AG09319 (cell line): ENCODE results near the gene SPTBN1.
A peak's percentile ranks its signal among the peaks of the same experiment; 100 is the strongest.

Experiments
- DNase-seq: peaks from one replicate; pipeline ENCODE4 v3.0.0-alpha.2; 2010; ENCODE audit warnings: low read depth; ENCODE audit errors: extremely low read depth
- CTCF ChIP-seq: IDR thresholded peaks from 2 replicates; pipeline ENCODE4 v1.5.1; 2011; ENCODE audit warnings: low read depth, mild to moderate bottlenecking, inconsistent platforms, low read length, moderate library complexity

The SPTBN1 gene

DNA sequence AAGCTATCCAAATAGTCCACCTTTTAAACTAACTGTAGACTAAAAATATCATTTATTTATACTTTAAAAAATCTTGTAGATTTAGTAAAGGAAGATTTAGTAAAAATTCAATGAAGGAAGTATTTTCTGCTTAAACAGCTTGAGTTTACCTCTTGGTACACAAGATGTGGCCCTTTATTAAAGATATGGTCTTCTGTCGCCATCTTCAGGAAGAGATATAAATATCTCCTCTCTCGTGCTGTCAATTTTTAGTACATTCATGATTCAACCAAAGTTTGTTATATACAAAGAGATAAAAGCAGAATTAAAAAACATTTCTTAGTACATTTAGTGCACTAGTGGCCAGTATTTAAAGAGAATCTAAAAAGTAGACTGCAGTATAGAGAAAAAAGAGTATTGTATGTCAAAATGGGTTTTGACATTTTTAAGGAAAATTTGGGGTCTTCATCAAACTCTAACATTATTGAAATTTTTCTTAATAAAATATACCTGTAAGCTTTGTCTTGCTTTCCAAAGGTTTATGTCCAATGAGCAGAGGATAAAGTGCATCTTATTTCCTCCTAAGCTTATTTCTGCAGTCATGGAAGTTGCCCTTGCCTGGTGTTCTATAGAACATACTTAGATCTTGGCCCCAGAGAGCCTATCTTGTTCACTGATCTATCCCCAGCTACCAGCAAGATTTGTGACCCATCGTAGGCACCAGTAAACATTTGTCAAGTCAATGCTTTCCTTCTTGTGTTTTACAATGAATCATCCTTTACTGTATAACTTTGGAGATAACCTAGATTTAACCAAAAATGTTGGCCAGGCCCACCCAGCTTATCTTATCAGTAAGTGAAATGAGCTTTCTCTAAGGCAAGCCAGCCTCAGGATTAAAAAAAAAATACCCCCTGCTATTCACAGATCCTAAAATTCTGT, 248.8 kb downstream of the SPTBN1 start:
- no peak for DNase-seq
- peak; percentile 46 for TF ChIP-seq CTCF

DNA sequence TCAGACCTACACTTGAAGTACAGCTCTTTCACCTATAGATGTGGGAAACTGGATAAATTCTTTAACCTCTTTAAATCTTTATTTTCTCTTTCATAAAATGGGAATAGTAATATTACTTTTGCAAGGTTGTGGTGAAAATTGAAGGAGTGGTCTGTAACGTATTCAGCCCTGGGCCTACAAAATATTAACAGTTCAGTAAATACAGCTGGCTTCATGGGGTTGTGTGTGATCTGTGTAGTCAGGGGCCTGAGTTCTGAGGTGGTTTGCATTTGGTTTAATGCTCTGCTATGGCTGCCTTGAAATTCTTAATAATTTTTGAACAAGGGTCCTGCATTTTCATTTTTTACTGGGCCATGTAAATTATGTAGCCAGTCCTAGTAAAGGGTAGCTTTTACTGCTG, 250.5 kb downstream of the SPTBN1 start:
- no peak for TF ChIP-seq CTCF
- DNase-seq = no peak

DNA sequence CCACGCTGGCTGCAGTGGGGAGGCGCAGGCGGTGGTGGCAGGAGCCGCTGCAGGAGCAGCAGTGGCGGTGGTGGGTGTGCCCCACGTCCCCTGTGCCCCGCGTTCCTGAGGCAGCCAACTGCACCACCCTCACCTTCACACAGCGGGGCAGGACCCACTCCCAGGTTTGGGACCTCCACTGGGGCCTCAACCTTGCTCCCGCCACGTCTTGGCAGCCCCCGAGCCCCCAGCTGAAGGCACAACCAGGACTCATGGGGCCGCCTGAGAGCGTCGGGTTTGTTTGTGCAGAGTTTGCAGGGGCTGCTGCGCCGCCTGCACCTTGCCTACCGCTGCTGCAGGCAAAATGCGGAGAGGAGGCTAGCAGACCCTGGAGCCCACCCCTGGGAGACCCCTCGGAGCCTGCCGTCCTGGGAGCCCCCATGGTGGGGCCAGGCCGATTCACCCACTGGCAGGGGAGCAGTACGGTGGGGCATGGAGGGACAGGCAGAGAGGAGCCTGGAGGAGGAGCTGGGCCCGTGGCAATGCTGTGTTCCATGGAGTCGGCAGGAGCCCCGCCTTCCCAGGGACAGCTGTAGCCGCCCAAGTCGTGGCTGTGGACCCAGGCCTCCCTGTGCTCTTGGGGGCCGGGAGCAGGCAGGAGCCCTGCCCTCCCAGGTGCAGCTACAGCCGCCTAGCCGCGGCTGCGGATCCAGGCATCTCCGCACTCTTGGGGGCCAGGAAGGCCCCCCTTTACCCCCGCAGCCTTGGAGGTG, 252.6 kb downstream of the SPTBN1 start:
- TF ChIP-seq CTCF = no peak
- no peak for DNase-seq

GRCh38 chr2:54709336-54709809, 253.2 kb downstream of the SPTBN1 start:
- TF ChIP-seq CTCF = no peak

GRCh38 chr2:54710216-54710615, 254.1 kb downstream of the SPTBN1 start:
- TF ChIP-seq CTCF = no peak
- DNase-seq = no peak

More at GRCh38 chr2:54709336-54709809, 253.2 kb downstream of the SPTBN1 start:
- no peak for DNase-seq

DNA sequence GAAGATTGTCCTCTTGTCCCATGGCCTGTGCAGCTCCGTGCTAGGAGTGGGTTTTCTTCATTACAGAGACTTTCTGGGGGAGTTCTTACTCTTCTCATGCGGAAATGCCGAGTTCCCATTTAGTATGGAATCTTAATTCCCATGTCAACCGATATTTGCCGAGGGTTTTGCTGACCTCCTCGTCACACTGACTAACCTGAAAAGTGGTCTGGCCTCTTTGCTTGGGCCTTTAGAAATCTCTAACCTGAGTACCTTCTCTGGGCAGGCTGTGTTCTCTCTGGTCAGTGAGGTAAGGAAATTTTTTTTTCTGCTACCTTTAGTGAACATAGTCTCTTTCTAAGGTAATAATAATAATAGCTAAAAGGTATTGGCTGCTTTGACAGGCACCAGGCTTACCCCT, 256.4 kb downstream of the SPTBN1 start:
- TF ChIP-seq CTCF = no peak
- DNase-seq = no peak

DNA sequence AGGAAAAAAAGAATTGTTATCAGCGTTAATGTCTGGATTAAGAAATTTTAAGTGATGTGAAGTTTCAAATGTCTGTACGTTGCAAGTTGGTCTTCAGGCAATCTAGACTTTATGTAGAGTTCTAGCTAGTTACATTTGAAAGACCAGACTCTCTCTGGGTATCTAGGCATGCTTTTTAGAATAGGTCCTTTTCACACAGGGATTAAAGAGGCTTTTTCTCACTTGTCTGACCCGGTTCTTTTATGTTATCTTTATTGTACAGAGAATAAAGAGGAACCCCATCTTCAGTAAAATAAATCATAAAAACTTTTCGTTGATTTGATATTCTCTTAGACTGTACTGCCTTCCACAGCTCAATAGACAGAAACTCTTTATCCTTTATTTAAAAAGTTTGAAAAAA, 258.9 kb downstream of the SPTBN1 start:
- no peak for TF ChIP-seq CTCF
- no peak for DNase-seq
